ENCODE results near the gene MARCHF5. TPM values are rescaled to one million over a fixed set of nuclear protein-coding genes. Genes with fewer than 3 reads are reported as not detected.
"Not testable (repeated sequence)": the region's sequence is repeated elsewhere in the genome, so short reads cannot be mapped to it uniquely, and the experiment has no call there.

Gene MARCHF5
- total and polyA plus RNA-seq, 2 donors from 2014 or later: 24.2 to 36.1 TPM

GRCh38 chr10:92395271-92395670 is 104.3 kb downstream of the MARCHF5 start:
- intact Hi-C loops (cut with DNase I): no loop called here
- FAIRE-seq (no peak), DNase-seq (no peak)
- no peak overlapping the region for H3K27ac ChIP-seq (ENCODE audit: low read depth in 2 of 2, low read length in 2 of 2)
- no peaks in the 10 kb centered on the region for H3K36me3 ChIP-seq (ENCODE audit: control insufficient read depth in 2 of 3, insufficient read depth in 3 of 3, low read length in 3 of 3)
- H3K27me3 ChIP-seq (ENCODE audit: control insufficient read depth, insufficient read depth, low read length): no peaks in the 10 kb centered on the region
- no peak overlapping the region for H3K4me3 ChIP-seq (ENCODE audit: low read length in 3 of 3)
- no peaks in the 10 kb centered on the region for H3K9me3 ChIP-seq (ENCODE audit: control insufficient read depth in 2 of 3, insufficient read depth in 1 of 3, low read length in 3 of 3)
- H3K9ac ChIP-seq (ENCODE audit: low read length in 3 of 3): no peak overlapping the region
- TF ChIP-seq CTCF (IDR thresholded peaks at IDR 0.05; ENCODE audit: borderline replicate concordance, extremely low read depth, insufficient read depth): no peak
- no peaks in the 10 kb centered on the region for H3K4me1 ChIP-seq (ENCODE audit: control insufficient read depth in 2 of 3, insufficient read depth in 2 of 3, low read depth in 1 of 3, low read length in 3 of 3)

DNA sequence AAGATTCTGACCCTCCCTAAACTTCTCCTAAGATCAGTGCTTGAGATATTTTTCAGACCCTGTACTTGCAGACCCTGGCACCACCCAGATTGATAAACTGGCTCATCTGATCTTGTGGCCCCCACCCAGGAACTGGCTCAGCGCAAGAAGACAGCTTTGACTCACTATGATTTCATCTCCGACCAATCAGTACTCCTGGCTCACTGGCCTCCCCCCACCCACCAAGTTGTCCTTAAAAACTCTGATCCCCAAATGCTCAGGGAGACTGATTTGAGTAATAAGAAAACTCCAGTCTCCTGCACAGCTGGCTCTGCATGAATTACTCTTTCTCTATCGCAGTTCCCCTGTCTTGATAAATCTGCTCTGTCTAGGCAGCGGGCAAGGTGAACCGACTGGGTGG is 111.3 kb downstream of the MARCHF5 start:
- H3K27ac ChIP-seq (ENCODE audit: low read depth in 2 of 2, low read length in 2 of 2); H3K4me3 ChIP-seq (ENCODE audit: low read length in 3 of 3); H3K27me3 ChIP-seq (ENCODE audit: control insufficient read depth, insufficient read depth, low read length); DNase-seq; intact Hi-C loops (cut with DNase I); FAIRE-seq; H3K4me1 ChIP-seq (ENCODE audit: control insufficient read depth in 2 of 3, insufficient read depth in 2 of 3, low read depth in 1 of 3, low read length in 3 of 3); H3K9me3 ChIP-seq (ENCODE audit: control insufficient read depth in 2 of 3, insufficient read depth in 1 of 3, low read length in 3 of 3); H3K9ac ChIP-seq (ENCODE audit: low read length in 3 of 3); H3K36me3 ChIP-seq (ENCODE audit: control insufficient read depth in 2 of 3, insufficient read depth in 3 of 3, low read length in 3 of 3): not testable (repeated sequence)

Other genes starting within 250 kb of the MARCHF5 start
- gene CPEB3, start 89 bp upstream of the MARCHF5 start, total RNA-seq: 7.4 TPM
- 2.3 TPM for gene CPEB3, start 89 bp upstream of the MARCHF5 start, polyA plus RNA-seq (ENCODE audit: insufficient read depth, low read depth, low replicate concordance)

Data from kidney (tissue), 14 donors.